Peyer's patch (tissue), 4 donors: ENCODE measurements around the gene GRID2. TPM values are rescaled to one million over a fixed set of nuclear protein-coding genes. Genes with fewer than 3 reads are reported as not detected.

Experiments
- DNase-seq, 3 donors: peaks; one replicate each; pipeline ENCODE4 v3.0.0-alpha.2; 2017 to 2019
- H3K27ac ChIP-seq, 4 donors: fragments of 200-600 bp; sonication (generic); one replicate each; pipeline ENCODE4 v1.5.1; 2016 to 2019
- H3K27me3 ChIP-seq, 2 donors: fragments of 200-600 bp; sonication (generic); one replicate each; pipeline ENCODE4 v1.5.1; 2019
- H3K36me3 ChIP-seq, 3 donors: fragments of 200-600 bp; sonication (generic); one replicate each; pipeline ENCODE4 v1.5.1; 2016 to 2019
- H3K4me1 ChIP-seq, 4 donors: fragments of 200-600 bp; sonication (generic); one replicate each; pipeline ENCODE4 v1.5.1; 2016 to 2019
- H3K4me3 ChIP-seq, 4 donors: fragments of 200-600 bp; sonication (generic); 1 replicate in 3 of 4; 2 replicates in 1 of 4; pipeline ENCODE4 v1.5.1; 2016 to 2019; ENCODE audit warnings: mild to moderate bottlenecking in 1 of 4
- H3K9me3 ChIP-seq, 4 donors: fragments of 200-600 bp; sonication (generic); one replicate each; pipeline ENCODE4 v1.5.1; 2016 to 2019; ENCODE audit warnings: mild to moderate bottlenecking in 1 of 4
- POLR2A ChIP-seq, 2 donors: fragments of 450-650 bp; IDR thresholded peaks; one replicate each; pipeline ENCODE4 v1.5.1; 2017; ENCODE audit warnings: antibody characterized with exemption in 2 of 2, mild to moderate bottlenecking in 2 of 2, moderate library complexity in 2 of 2
- total RNA-seq, 4 donors: library from RNA; depleted of rRNA; stranded (reverse); fragments of >200 nt; gene quantifications; one replicate each; pipeline ENCODE4 v1.1.0, GENCODE V29; 2016
- TF ChIP-seq, protein P1 (sequence below), 6 experiments: fragments of 450-650 bp in 4 of 6; fragments of 200-600 bp in 2 of 6; sonication (generic) in 1 of 6; IDR thresholded peaks; one replicate each; pipeline ENCODE4 v1.5.1; 2017 to 2019; ENCODE audit warnings: antibody characterized with exemption in 6 of 6, mild to moderate bottlenecking in 3 of 6, moderate library complexity in 1 of 6

Gene GRID2
- total RNA-seq, 4 donors from 2014 or later, result 0.54 TPM; not detected in 3

GRCh38 chr4:92760433-92760832 lies 456.7 kb downstream of the GRID2 start:
- no peak overlapping the region for H3K4me3 ChIP-seq
- no peaks in the 10 kb centered on the region for H3K4me1 ChIP-seq
- H3K36me3 ChIP-seq, result no peaks in the 10 kb centered on the region
- no peak overlapping the region for H3K27ac ChIP-seq
- H3K27me3 ChIP-seq, result no peaks in the 10 kb centered on the region
- TF ChIP-seq POLR2A (IDR thresholded peaks at IDR 0.05), result no peak
- TF ChIP-seq, protein P1, sequence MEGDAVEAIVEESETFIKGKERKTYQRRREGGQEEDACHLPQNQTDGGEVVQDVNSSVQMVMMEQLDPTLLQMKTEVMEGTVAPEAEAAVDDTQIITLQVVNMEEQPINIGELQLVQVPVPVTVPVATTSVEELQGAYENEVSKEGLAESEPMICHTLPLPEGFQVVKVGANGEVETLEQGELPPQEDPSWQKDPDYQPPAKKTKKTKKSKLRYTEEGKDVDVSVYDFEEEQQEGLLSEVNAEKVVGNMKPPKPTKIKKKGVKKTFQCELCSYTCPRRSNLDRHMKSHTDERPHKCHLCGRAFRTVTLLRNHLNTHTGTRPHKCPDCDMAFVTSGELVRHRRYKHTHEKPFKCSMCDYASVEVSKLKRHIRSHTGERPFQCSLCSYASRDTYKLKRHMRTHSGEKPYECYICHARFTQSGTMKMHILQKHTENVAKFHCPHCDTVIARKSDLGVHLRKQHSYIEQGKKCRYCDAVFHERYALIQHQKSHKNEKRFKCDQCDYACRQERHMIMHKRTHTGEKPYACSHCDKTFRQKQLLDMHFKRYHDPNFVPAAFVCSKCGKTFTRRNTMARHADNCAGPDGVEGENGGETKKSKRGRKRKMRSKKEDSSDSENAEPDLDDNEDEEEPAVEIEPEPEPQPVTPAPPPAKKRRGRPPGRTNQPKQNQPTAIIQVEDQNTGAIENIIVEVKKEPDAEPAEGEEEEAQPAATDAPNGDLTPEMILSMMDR (IDR thresholded peaks at IDR 0.05), result no peak
- DNase-seq, result no peak
- H3K9me3 ChIP-seq, result no peaks in the 10 kb centered on the region

DNA sequence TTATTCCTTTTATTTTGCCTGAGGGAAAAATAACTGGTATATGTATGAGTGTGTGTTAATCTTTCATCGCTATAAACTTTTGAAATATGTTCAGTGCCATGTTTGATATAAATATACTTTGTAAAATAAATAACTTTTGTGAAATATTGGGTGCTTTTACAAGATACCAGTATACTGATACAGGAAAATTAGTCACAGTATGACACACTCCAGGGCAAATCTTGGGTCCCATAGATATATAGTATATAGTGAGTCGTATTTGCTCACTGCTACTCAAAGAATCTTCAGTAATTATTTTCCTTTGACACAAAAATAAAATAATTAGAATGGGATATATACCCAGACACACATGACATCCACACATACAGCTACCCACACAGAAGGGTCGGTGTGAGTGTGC lies 472.3 kb downstream of the GRID2 start:
- H3K27me3 ChIP-seq, result no peaks in the 10 kb centered on the region
- DNase-seq, result no peak
- TF ChIP-seq POLR2A (IDR thresholded peaks at IDR 0.05), result no peak
- TF ChIP-seq, protein P1 (IDR thresholded peaks at IDR 0.05), result no peak
- no peak overlapping the region for H3K27ac ChIP-seq
- H3K4me1 ChIP-seq, result no peaks in the 10 kb centered on the region
- no peak overlapping the region for H3K4me3 ChIP-seq
- no peaks in the 10 kb centered on the region for H3K9me3 ChIP-seq
- H3K36me3 ChIP-seq, result no peaks in the 10 kb centered on the region

- Histone ChIP-seq H3K36me3 (no peaks in the 10 kb centered on the region), H3K4me1 (no peaks in the 10 kb centered on the region), H3K9me3 (no peaks in the 10 kb centered on the region), H3K4me3 (no peak overlapping the region), H3K27ac (no peak overlapping the region), H3K27me3 (no peaks in the 10 kb centered on the region)
- TF ChIP-seq, protein P1 (IDR thresholded peaks at IDR 0.05), result no peak
- TF ChIP-seq POLR2A (IDR thresholded peaks at IDR 0.05), result no peak
- no peak for DNase-seq
Measured at GRCh38 chr4:92789741-92790140, 486.0 kb downstream of the GRID2 start.

DNA sequence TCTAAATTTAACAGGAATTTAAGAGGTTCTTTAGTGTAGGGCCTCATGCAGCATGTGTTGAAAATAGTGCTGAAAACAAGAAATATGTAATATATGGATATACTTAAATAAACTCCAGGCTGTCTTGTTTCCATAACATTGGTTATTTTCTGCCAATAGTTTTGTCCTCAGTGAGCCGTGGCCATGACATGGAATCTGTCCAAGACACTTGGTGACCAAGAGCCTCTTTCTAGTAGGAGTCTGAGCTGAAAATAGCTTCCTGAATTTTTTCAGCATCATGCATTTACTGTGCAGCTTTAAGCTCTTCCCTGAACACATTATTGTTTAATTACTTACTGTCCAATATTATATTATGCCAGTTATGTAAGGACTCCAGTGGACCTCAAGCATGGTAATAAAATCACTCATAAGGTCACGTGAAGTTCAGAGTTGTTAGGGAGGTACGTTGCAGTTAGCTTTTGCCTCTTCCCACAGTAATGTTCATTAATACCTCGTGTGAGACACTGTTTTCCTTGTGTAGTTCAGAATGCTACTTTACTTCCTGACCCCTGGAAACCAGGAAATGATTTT lies 488.2 kb downstream of the GRID2 start:
- Histone ChIP-seq H3K4me1 (no peaks in the 10 kb centered on the region), H3K9me3 (no peaks in the 10 kb centered on the region), H3K36me3 (no peaks in the 10 kb centered on the region), H3K4me3 (no peak overlapping the region), H3K27ac (peak overlapping the region in 1 of 4 donors; percentile 30), H3K27me3 (no peaks in the 10 kb centered on the region)
- TF ChIP-seq POLR2A (IDR thresholded peaks at IDR 0.05), result no peak
- TF ChIP-seq, protein P1 (IDR thresholded peaks at IDR 0.05), result no peak
- DNase-seq, result no peak

- DNase-seq, result no peak
- H3K27ac ChIP-seq, result no peak overlapping the region
- no peaks in the 10 kb centered on the region for H3K4me1 ChIP-seq
- TF ChIP-seq, protein P1 (IDR thresholded peaks at IDR 0.05), result no peak
- no peak for TF ChIP-seq POLR2A (IDR thresholded peaks at IDR 0.05)
- no peaks in the 10 kb centered on the region for H3K9me3 ChIP-seq
- no peaks in the 10 kb centered on the region for H3K36me3 ChIP-seq
- no peaks in the 10 kb centered on the region for H3K27me3 ChIP-seq
- no peak overlapping the region for H3K4me3 ChIP-seq
Measured at GRCh38 chr4:92809381-92809780, 505.6 kb downstream of the GRID2 start.

DNA sequence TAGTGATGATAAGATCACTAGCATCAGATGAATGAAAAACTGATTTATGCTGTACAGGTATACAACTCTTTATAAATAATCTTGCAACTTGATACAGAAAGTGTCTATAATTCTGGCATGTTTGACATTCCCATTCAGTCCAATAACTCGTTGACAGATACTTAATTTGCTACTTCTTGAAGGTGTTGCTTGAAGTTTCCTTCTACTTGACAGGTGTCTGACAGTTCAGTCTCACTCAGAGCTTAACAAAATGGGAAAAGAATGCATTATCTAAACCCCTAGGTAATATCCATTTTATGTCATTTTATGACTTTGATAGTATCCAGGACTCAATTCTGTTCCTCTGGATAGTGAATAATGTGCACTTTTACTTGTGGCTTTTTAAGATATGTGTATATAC lies 508.9 kb downstream of the GRID2 start:
- Histone ChIP-seq H3K4me1 (no peaks in the 10 kb centered on the region), H3K9me3 (no peaks in the 10 kb centered on the region), H3K36me3 (no peaks in the 10 kb centered on the region), H3K27ac (no peak overlapping the region), H3K4me3 (no peak overlapping the region), H3K27me3 (no peaks in the 10 kb centered on the region)
- TF ChIP-seq, protein P1 (IDR thresholded peaks at IDR 0.05), result no peak
- no peak for TF ChIP-seq POLR2A (IDR thresholded peaks at IDR 0.05)
- no peak for DNase-seq
